Kidney capillary endothelial cell (primary cell): ENCODE data around the gene DUOXA2.

Source experiments
- DNase-seq: peaks from one replicate; pipeline ENCODE4 v3.0.0-alpha.2; 2018; ENCODE audit warnings: low spot score

DUOXA2 gene

GRCh38 chr15:45162771-45163507 is 48.8 kb downstream of the DUOXA2 start:
- DNase-seq: peak; percentile 81

GRCh38 chr15:45163508-45163856 is 49.4 kb downstream of the DUOXA2 start:
- DNase-seq: no peak

GRCh38 chr15:45164914-45165313 is 50.8 kb downstream of the DUOXA2 start:
- no peak for DNase-seq

- DNase-seq: no peak
Measured at GRCh38 chr15:45165536-45165935, 51.4 kb downstream of the DUOXA2 start.

- DNase-seq: peak; percentile 82
Measured at GRCh38 chr15:45166834-45167630, 52.9 kb downstream of the DUOXA2 start.

- DNase-seq: no peak
Measured at GRCh38 chr15:45167631-45168205, 53.6 kb downstream of the DUOXA2 start.
